GM10266 (cell line): ENCODE results near the gene MAP10.
"Not testable (repeated sequence)": the region's sequence is repeated elsewhere in the genome, so short reads cannot be mapped to it uniquely, and the experiment has no call there.

Source experiments
- DNase-seq: peaks from one replicate; pipeline ENCODE4 v3.0.0; 2012; ENCODE audit errors: extremely low spot score
- CTCF ChIP-seq: IDR thresholded peaks from 2 replicates; pipeline ENCODE4 v1.5.1; 2012; ENCODE audit warnings: mild to moderate bottlenecking, low read depth; ENCODE audit not compliant: control insufficient read depth, insufficient read depth; ENCODE audit errors: missing control alignments

MAP10 gene

DNA sequence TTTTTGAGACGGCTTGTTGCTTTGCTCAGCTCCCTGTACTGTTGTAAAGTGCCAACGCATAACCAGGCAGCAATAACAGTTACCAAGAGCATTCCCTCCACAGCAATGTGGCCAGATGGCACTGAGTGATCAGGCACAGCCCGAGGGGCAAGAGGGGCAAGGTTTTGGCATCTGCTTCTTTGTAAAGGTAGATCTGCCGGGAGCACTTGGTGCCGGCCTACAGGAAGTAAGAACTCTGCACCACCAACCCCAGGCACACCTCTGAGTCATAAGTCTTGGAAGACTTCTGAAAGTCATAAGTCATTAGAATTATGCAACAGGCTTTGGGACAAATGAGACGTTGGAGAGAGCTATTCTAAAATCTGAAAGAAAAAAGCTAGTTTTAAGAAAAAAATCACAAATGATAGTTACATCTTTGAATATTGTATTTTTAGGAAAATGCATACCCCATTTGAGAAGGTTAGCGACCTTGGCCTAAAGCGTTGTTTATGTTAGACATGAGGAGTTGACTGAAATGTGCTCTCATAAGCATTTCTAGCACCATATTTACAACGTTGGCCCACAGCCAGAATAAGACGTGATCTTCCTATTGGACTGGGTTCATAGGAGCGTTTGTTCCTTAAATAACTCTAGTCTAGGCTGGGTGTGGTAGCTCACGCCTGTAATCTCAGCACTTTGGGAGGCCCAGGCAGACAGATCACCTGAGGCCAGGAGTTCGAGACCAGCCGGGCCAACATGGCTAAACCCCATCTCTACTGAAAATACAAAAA lies 37.7 kb upstream of the MAP10 start:
- no peak for DNase-seq
- no peak for TF ChIP-seq CTCF

DNA sequence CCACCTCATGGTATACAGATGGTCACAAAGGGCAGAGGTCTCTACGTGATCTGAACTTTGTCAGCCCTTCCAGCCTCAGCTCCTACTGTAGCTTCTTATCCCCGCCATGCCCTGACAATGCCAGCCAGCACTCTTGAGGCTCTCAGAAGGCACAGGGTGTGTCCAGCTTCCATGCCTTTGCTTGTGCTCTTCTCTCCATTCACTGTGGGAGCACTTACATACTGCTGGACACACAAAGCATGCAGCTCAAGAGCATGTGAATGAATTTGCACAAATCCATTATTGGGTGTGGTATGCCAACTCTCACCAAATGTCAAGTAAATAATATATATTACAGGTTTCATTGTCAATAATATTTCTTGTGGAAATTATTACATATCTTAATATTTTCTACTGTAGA lies 36.4 kb upstream of the MAP10 start:
- no peak for DNase-seq
- TF ChIP-seq CTCF = no peak

DNA sequence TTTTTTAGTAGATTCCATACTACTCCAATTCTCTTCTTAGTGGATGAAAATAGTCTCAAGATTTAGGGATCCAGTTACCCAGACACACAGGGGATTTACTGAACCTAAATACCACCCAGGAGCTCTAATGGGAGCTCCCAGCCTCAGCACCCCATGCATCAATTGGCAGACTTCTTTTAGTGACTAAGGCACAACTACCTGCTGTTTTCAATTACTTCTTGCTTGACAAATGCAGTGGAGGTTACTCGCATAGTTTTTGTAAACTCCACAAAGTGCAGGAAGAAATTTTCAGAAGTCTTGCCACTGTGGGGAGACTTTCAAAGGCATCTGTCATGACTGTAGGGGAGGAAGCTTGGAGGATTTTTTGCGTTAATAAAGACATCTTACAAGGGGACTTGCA lies 35.5 kb upstream of the MAP10 start:
- no peak for TF ChIP-seq CTCF

DNA sequence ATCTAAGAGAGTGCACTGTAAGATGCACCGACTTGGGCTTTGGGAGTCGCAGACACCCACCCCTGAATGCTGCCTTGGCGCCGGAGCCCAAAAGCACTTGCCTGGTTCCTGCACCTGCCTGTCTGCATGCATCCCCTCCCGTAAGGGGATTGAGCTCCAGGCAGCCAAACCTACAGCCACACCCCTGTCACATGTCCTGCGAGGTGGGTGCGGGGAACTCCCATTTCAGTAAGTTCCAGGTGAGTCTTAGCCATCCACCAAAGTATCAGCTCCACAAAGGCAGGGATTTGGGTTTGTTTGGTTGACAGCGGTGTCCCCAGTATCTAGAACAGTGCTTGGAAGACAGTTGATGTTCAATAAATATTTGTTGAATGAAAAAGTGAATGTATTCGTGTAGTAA lies 31.5 kb upstream of the MAP10 start:
- no peak for TF ChIP-seq CTCF
- DNase-seq = no peak

More for the DNA sequence above, 35.5 kb upstream of the MAP10 start:
- DNase-seq = no peak

- TF ChIP-seq CTCF = no peak
- no peak for DNase-seq
Observed at GRCh38 chr1:232776526-232777106, 28.6 kb upstream of the MAP10 start.

DNA sequence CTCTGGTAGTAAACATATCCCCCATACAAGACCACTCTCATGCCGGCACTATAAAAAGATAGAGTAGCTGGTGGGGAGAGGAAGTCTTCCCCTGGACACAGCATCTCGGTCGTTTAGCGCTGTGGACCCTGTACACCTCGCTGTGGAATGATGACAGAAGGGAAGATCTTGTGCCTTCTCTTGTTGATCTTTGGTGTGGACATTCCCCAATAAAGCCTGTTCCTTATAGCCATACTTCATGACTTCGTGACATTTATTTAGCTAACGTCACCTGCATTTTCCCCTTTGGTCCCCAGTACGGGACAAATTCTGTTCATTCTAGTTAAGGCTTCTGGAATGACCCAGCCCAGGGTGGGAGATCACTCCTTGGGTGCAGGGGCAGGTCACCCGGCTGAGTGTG lies 24.9 kb upstream of the MAP10 start:
- no peak for TF ChIP-seq CTCF
- DNase-seq = no peak

- DNase-seq = no peak
- no peak for TF ChIP-seq CTCF
Observed at GRCh38 chr1:232784794-232785193, 20.4 kb upstream of the MAP10 start.

- not testable (repeated sequence) for DNase-seq
Observed at GRCh38 chr1:232785630-232786029, 19.6 kb upstream of the MAP10 start.
